ENCODE measurements around the gene EFNA4.

The EFNA4 gene

DNA sequence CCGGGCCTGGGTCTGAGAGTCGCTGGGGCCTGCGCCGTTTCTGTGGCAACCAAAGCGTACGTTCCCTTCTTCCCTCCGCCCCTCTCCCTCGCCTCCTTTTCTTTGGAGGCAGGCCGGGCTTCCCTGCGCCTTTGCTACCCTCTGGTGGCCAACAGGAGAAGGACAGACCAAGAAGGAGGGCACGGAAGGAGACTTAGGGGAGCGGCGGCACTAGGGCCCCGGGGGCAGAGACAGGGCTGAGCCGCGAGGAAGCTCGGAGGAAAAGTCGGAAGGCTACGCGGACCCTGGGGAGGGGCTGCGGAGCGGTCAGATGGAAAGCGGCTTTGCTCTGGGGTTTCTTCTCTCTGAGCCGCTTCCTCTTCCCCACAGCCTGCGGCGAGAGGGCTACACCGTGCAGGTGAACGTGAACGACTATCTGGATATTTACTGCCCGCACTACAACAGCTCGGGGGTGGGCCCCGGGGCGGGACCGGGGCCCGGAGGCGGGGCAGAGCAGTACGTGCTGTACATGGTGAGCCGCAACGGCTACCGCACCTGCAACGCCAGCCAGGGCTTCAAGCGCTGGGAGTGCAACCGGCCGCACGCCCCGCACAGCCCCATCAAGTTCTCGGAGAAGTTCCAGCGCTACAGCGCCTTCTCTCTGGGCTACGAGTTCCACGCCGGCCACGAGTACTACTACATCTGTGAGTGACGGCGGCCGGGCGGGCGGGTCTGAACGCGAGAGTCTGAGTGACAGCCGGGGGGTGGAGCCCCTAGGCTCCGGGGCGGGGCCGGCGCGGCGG lies 21.4 kb downstream of the EFNA4 start:
- FAIRE-seq (peak; percentile 100), DNase-seq (ENCODE audit: insufficient read length, low spot score) (peak; percentile 98)

GRCh38 chr1:155085504-155086127 lies 22.1 kb downstream of the EFNA4 start:
- FAIRE-seq (peak; percentile 47), DNase-seq (ENCODE audit: insufficient read length, low spot score) (no peak)

GRCh38 chr1:155086128-155086741 lies 22.7 kb downstream of the EFNA4 start:
- DNase-seq (ENCODE audit: insufficient read length, low spot score): no peak
- FAIRE-seq: peak; percentile 82

DNA sequence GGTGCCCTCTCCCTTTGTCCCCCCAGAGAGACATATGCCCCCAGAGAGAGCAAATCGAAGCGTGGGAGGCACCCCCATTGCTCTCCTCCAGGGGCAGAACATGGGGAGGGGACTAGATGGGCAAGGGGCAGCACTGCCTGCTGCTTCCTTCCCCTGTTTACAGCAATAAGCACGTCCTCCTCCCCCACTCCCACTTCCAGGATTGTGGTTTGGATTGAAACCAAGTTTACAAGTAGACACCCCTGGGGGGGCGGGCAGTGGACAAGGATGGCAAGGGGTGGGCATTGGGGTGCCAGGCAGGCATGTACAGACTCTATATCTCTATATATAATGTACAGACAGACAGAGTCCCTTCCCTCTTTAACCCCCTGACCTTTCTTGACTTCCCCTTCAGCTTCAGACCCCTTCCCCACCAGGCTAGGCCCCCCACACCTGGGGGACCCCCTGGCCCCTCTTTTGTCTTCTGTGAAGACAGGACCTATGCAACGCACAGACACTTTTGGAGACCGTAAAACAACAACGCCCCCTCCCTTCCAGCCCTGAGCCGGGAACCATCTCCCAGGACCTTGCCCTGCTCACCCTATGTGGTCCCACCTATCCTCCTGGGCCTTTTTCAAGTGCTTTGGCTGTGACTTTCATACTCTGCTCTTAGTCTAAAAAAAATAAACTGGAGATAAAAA lies 23.5 kb downstream of the EFNA4 start:
- no peak for FAIRE-seq

DNA sequence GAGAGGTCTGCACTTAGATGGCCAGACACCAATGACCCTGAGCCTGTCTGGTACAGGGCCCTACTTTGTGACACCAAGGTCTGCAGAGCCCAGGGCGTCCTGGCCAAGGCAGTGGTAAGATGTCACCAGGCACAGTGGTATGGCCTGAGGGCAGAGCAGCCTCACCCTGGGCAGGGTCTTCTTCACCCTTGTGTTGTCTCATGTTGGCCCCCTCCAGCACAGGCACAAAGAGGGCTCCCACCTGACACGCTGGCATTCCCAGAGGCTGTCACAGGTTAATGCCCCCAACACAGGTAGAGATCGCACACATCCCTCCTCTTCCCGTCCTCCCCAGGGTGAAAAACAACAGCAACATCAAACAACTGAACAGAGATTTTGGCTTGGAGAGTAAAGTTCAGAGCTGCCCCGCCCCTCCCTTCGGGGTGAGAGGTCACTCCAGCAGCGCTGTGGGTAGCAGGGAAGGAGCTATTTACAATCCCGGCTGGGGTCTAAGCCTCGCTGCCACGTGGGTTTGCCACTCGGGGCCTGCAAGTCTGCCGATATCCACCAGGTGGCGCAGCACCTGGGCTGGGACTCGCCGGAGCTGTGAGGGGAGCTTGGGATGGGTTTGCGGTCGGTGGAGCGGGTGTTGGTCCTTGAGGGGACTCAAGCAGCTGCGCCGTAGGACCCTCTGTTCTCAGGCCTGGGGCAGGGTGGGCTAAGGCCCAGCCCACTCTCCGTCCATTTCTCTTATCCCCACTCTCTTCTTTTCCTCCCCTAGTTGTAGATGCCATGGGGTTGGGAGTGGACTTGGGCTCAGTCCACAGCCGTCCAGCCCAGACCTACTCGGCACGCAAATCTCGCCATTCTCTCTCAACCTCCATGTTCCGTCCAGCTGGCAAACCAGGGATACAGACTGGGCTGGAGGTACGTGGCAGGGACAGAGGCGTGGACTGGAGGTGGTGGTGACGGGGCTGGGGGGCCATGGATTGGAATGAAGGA lies 27.8 kb downstream of the EFNA4 start:
- FAIRE-seq (peak; percentile 8), DNase-seq (ENCODE audit: insufficient read length, low spot score) (no peak)

More for the DNA sequence above, 23.5 kb downstream of the EFNA4 start:
- no peak for DNase-seq (ENCODE audit: insufficient read length, low spot score)

DNA sequence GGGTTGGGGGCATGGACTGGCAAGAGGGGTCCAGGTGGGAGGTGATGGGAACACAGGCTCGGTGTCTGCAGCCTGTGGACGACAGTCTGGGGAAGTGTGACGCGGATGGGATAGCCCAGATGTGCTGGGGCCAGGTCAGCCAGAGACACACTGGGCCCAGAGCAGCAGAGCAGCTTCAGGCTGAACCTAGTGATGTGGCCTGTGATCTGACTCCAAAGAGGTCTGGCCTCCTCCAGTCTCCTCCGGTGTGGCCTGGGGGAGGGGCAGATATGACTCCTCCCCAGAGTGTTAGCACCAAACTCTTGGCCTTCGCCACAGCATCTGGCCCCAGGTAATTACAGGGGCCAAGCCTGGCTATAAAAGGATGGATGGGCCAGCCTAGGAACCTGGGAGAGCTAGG lies 28.6 kb downstream of the EFNA4 start:
- no peak for FAIRE-seq

DNA sequence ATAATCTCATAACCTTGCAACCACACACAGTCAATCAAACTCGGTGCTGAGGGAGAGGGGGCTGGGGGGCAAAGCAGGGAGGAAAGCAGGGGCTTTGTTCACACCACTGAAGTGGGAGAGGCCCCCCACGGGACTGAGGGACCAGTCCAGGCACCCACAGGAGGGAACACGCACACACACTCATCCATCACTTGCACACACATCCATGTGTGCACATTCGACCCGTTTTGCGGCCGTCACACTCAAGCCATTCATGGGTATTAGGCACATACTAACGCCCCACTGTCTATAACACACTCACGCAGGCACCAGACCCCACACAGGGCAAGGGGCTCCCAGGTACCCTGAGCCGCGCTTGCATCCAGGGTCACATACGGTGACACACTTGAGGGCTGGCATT lies 29.1 kb downstream of the EFNA4 start:
- DNase-seq (ENCODE audit: insufficient read length, low spot score) (no peak), FAIRE-seq (no peak)

More for the DNA sequence above, 28.6 kb downstream of the EFNA4 start:
- DNase-seq (ENCODE audit: insufficient read length, low spot score): no peak

- no peak for DNase-seq (ENCODE audit: insufficient read length, low spot score)
- peak; percentile 11 for FAIRE-seq
These were observed 30.5 kb downstream of the EFNA4 start for GRCh38 chr1:155093911-155094621.

DNA sequence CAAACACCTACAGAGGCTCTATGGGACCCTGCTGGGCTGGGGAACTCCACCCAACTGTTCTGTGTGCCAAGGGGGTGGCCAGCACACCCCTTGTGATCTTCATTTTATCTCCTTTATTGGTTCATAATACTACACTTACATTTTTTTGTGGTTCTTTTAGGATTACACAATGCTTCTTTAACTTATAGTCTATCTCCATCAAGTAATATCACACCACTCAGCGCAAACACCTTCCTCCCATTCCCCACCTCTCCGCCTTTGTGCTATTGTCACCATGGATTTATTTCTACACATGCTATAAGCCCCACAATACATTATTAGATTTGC lies 31.0 kb downstream of the EFNA4 start:
- no peak for DNase-seq (ENCODE audit: insufficient read length, low spot score)
- FAIRE-seq: no peak

DNA sequence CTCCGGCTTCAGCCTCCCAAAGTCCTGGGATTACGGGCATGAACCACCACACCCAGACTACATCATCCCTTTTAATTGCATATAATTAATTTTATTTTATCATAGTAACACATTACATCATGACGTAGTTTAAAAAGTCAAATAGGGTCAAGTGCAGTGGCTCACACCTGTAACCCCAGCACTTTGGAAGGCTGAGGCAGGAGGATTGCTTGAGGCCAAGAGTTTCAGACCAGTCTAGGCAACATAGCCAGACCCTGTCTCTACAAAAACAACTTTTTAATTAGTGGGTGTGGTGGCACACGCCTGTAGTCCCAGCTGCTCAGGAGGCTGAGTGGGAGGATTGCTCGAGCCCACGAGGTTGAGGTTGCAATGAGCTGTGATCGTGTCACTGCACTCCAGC lies 35.8 kb downstream of the EFNA4 start:
- FAIRE-seq (no peak), DNase-seq (ENCODE audit: insufficient read length, low spot score) (no peak)

- no peak for DNase-seq (ENCODE audit: insufficient read length, low spot score)
- FAIRE-seq: no peak
These were observed 39.8 kb downstream of the EFNA4 start for GRCh38 chr1:155103325-155103724.

GRCh38 chr1:155104605-155105534 lies 41.3 kb downstream of the EFNA4 start:
- DNase-seq (ENCODE audit: insufficient read length, low spot score) (no peak), FAIRE-seq (no peak)

GRCh38 chr1:155105604-155106011 lies 42.1 kb downstream of the EFNA4 start:
- DNase-seq (ENCODE audit: insufficient read length, low spot score): no peak
- no peak for FAIRE-seq

DNA sequence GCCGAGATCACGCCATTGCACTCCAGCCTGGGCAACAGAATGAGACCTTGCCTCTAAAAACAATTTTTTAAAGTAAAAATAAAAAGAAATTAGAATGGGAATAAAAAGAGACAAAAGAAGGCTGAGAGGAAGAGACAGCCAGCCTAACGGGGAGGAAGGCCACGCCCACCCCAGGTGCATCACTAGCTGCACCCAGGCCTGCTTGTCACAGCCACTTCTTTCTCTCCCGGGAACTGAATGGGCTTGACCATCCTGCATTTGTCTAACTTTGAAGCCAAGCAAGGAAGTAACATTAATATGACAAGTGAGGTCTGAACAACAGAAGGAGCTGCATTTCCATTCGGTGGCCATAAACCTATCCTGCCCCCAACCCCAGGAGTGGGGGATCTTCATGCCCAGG lies 43.3 kb downstream of the EFNA4 start:
- DNase-seq (ENCODE audit: insufficient read length, low spot score) (no peak), FAIRE-seq (no peak)

DNA sequence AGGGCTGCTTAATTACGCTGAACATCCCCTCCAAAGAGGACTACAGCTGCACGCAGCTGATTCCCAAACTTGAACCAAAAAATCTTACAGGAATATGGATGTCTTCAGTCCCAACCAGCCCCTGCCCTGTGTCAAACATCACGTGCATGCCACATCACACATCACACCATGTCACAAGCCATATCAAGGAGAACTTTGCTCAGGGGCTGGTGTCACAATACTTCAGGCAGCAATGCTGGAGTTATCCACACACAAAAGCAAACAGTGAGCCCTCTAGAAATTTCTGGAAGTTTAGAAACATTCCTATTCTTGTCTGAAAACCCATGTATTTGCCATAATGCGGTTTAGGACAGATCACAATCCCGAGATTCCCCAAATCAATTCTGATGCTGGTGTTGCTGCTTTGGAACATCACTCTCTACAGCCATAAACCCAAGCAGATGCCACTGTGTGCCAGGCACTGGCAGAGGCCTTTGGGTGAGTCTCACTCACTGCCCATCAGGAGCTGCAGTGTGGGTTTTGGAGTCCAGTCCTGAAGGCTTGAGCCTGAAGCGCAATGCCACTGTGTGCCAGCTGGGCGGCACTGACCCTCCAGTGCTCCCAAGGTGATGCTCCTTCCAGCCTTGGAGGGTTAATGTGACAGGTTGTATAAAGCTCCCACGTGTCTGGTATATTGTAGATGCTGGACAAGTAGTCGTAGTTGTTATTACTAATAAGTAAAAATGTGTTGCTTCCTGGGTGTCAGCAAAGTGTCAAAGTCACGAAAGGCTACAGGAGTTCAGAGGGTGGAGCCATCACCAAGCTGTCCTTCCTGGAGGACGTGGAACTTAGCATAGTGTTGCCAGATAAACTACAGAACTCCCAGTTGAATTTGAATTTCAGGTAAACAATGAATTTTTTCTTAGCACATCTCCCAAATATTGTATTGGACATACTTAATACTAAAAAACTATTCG lies 44.0 kb downstream of the EFNA4 start:
- DNase-seq (ENCODE audit: insufficient read length, low spot score): no peak
- FAIRE-seq: no peak

DNA sequence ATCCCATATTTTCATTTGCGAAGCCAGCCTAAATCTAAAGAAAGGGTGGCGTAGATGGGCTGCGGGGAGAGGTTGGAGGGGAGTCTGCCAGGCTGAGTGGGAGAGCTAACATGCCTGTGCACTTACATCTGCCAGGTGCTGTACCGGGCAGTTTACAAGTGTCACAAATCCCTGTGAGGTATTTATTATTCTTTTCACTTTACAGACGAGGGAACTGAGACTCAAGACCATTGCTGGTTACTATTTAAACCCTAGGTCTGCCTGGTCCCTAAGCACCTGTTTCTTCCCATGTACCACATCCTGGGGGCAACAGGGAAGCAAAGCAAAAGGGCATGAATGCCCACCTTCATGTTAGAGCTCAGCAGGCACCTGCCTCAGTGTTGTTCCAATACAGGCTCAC lies 44.8 kb downstream of the EFNA4 start:
- FAIRE-seq (no peak), DNase-seq (ENCODE audit: insufficient read length, low spot score) (no peak)

DNA sequence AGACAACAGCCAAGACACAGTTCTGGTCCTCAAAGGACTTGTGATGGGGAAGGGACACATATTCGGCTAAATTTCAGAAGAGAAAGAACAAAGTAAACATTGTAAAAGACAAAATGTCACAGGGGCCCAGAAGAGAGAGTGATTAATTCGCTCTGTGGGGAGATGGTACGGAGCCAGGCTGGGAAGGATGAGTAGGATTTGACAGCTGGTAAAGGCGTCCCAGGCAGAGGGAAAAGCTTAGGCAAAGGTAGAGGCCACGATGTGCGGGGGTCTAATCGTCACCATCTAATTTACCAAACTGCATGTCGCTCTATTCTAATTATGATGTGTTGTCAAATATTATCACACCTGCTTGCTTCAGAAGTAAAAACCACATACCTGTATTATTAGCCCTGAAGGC lies 46.8 kb downstream of the EFNA4 start:
- no peak for FAIRE-seq
- no peak for DNase-seq (ENCODE audit: insufficient read length, low spot score)

- no peak for DNase-seq (ENCODE audit: insufficient read length, low spot score)
- no peak for FAIRE-seq
These were observed 47.3 kb downstream of the EFNA4 start for GRCh38 chr1:155110826-155111225.

Data from GM19239 (cell line).